HepG2 (cell line): Measurements from ENCODE around the gene VWCE. TPM values are rescaled to one million over a fixed set of nuclear protein-coding genes. Genes with fewer than 3 reads are reported as not detected.

Source experiments
- ARID2 ChIP-seq: sonication (generic); formaldehyde crosslinking; IDR thresholded peaks from 2 replicates; pipeline ENCODE4 v1.8.1; 2022; ENCODE audit warnings: mild to moderate bottlenecking, missing genetic modification reagents, borderline replicate concordance
- ATF7 ChIP-seq, 2 experiments: fragments of 450-650 bp in 1 of 2; sonication (generic) in 1 of 2; formaldehyde crosslinking in 1 of 2; IDR thresholded peaks; 2 replicates each; pipeline versions ENCODE4 v1.4.0 to v1.6.1; 2016 to 2020; ENCODE audit warnings: antibody characterized with exemption in 1 of 2, mild to moderate bottlenecking in 1 of 2, missing genetic modification reagents in 1 of 2
- EEA1 ChIP-seq: sonication (generic); formaldehyde crosslinking; IDR thresholded peaks from 2 replicates; pipeline ENCODE4 v1.5.1; 2020; ENCODE audit warnings: mild to moderate bottlenecking, missing genetic modification reagents, borderline replicate concordance
- KDM3A ChIP-seq: IDR thresholded peaks from 2 replicates; pipeline ENCODE4 v1.6.1; 2018; ENCODE audit warnings: low read depth, missing compliant biosample characterization
- MXD4 ChIP-seq: IDR thresholded peaks from 2 replicates; pipeline ENCODE4 v1.6.1; 2016; ENCODE audit warnings: mild to moderate bottlenecking, missing biosample characterization, missing genetic modification reagents
- NFE2 ChIP-seq: sonication (generic); formaldehyde crosslinking; IDR thresholded peaks from 2 replicates; pipeline ENCODE4 v1.4.0; 2020; ENCODE audit warnings: missing genetic modification reagents
- NFE2L2 ChIP-seq: fragments of 150-350 bp; IDR thresholded peaks from 2 replicates; pipeline ENCODE4 v1.6.1; 2014; ENCODE audit warnings: low read length
- RCOR2 ChIP-seq: IDR thresholded peaks from 2 replicates; pipeline ENCODE4 v1.6.1; 2016; ENCODE audit warnings: missing biosample characterization, missing genetic modification reagents
- WIZ ChIP-seq: sonication (generic); formaldehyde crosslinking; IDR thresholded peaks from 2 replicates; pipeline ENCODE4 v1.5.1; 2020; ENCODE audit warnings: mild to moderate bottlenecking, missing genetic modification reagents
- YEATS4 ChIP-seq: sonication (generic); formaldehyde crosslinking; IDR thresholded peaks from 2 replicates; pipeline ENCODE4 v1.4.0; 2020; ENCODE audit warnings: missing genetic modification reagents, borderline replicate concordance
- ZKSCAN1 ChIP-seq: fragments of 150-350 bp; IDR thresholded peaks from 2 replicates; pipeline ENCODE4 v1.6.1; 2014; ENCODE audit warnings: low read length
- ZNF672 ChIP-seq: sonication (generic); formaldehyde crosslinking; IDR thresholded peaks from 2 replicates; pipeline ENCODE4 v1.8.1; 2022; ENCODE audit warnings: missing genetic modification reagents
- ZNF678 ChIP-seq: sonication (generic); formaldehyde crosslinking; IDR thresholded peaks from 2 replicates; pipeline ENCODE4 v1.4.0; 2020; ENCODE audit warnings: mild to moderate bottlenecking, missing genetic modification reagents
- ZNF780A ChIP-seq: sonication (generic); formaldehyde crosslinking; IDR thresholded peaks from 2 replicates; pipeline ENCODE4 v1.8.0; 2022; ENCODE audit warnings: mild to moderate bottlenecking, missing genetic modification reagents, moderate library complexity
- ZNF788 ChIP-seq: sonication (generic); formaldehyde crosslinking; IDR thresholded peaks from 2 replicates; pipeline ENCODE4 v1.5.0; 2020; ENCODE audit warnings: mild to moderate bottlenecking, missing genetic modification reagents, borderline replicate concordance
- ZSCAN20 ChIP-seq: sonication (generic); formaldehyde crosslinking; IDR thresholded peaks from 2 replicates; pipeline ENCODE4 v1.4.0; 2020; ENCODE audit warnings: missing genetic modification reagents, mild to moderate bottlenecking, borderline replicate concordance
- polyA plus RNA-seq, 8 experiments: library from polyadenylated mRNA; depleted of rRNA in 3 of 8; stranded (reverse) in 7 of 8; unstranded in 1 of 8; fragments of >200 nt; fragmentation: Illumina TruSeq in 4 of 8; extraction: Trizol in 4 of 8; gene quantifications; 2 replicates each; pipeline versions ENCODE4 v1.2.1 to v1.2.3, GENCODE V29; 2011 to 2016; ENCODE audit warnings: low read depth in 4 of 8, missing spikeins in 1 of 8, mixed read lengths in 1 of 8; ENCODE audit not compliant: insufficient read depth in 1 of 8
- total RNA-seq, 5 experiments: library from RNA; depleted of rRNA; stranded (reverse); fragments of >200 nt; fragmentation: Illumina TruSeq; extraction: Trizol; gene quantifications; 2 replicates each; pipeline ENCODE4 v1.2.3, GENCODE V29; 2016; ENCODE audit warnings: low read depth in 1 of 5
- TF ChIP-seq, protein P1 (sequence below): sonication (generic); formaldehyde crosslinking; IDR thresholded peaks from 2 replicates; pipeline ENCODE4 v1.5.0; 2020; ENCODE audit warnings: missing genetic modification reagents
- TF ChIP-seq, protein P2 (sequence below): IDR thresholded peaks from 2 replicates; pipeline ENCODE4 v1.4.0; 2020; ENCODE audit warnings: mild to moderate bottlenecking, missing genetic modification reagents
- TF ChIP-seq, protein P3 (sequence below): fragments of 450-650 bp; IDR thresholded peaks from 2 replicates; pipeline ENCODE4 v1.6.1; 2017
- TF ChIP-seq, protein P4 (sequence below): sonication (generic); formaldehyde crosslinking; IDR thresholded peaks from 2 replicates; pipeline ENCODE4 v1.4.0; 2020; ENCODE audit warnings: mild to moderate bottlenecking, missing genetic modification reagents
- TF ChIP-seq, protein P5 (sequence below): sonication (generic); formaldehyde crosslinking; IDR thresholded peaks from 2 replicates; pipeline ENCODE4 v1.4.0; 2020; ENCODE audit warnings: mild to moderate bottlenecking, missing genetic modification reagents

VWCE gene
- total and polyA plus RNA-seq, 2 of the 13 experiments (the other 11 are each of a cell fraction or from before 2014, with no cell fraction given), result 27.6 to 58.3 TPM

DNA sequence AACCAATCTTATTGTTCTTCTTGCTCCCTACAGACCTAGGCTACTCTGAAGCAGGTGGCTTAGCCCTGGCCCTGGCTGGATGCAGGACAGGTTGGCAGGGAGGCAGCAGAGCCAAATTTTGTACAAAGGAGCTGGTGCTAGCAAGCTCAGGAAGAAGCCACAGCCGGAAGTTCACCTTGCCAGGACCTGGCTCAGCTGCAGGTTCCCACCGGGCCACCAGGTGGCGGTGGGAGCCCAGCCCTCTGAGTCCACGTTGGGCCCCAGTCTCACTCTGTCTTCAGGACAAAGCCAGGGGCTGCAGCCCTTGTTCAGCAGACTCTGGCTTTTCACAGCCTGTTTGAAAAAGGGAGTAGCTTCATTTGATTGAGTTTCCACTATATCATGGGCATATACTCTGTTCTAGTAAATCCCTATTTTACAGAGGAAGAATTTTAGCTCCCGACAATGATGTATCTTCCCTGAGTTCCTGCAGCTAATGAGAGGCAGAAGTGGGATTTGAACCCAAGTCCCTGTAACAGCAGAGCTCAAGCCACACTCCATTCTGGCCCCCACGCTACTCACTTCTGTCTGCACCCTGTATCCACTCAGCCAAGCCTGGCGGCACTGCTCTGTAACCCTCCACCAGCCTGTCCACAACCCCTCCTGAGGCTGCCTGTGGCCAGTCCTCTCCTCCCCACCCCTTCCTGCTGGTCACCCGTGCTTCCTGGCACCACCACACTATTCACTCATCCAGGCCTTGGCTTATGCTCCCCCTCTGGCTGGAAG is 41.2 kb upstream of the VWCE start (continued):
- TF ChIP-seq YEATS4 (no peak), KDM3A (CRISPR knock-in tag) (0 out of 2 replicates have a peak, but pooled peaks have one; percentile 71), ZSCAN20 (no peak), EEA1 (CRISPR knock-in tag) (no peak), ARID2 (no peak), NFE2 (CRISPR knock-in tag) (no peak), ZNF780A (CRISPR knock-in tag) (no peak), ZNF788 (CRISPR knock-in tag) (peak; percentile 69; the same call in 1 of the 2 replicates), ATF7 (IDR thresholded peaks at IDR 0.05) (no peak), ATF7 (CRISPR knock-in tag; IDR thresholded peaks at IDR 0.05) (no peak), ZKSCAN1 (no peak), WIZ (CRISPR knock-in tag) (no peak), ZNF678 (CRISPR knock-in tag) (no peak), ZNF672 (CRISPR knock-in tag) (no peak), RCOR2 (no peak), MXD4 (CRISPR knock-in tag) (0 out of 2 replicates have a peak, but pooled peaks have one; percentile 68), NFE2L2 (no peak)
- TF ChIP-seq, protein P1, sequence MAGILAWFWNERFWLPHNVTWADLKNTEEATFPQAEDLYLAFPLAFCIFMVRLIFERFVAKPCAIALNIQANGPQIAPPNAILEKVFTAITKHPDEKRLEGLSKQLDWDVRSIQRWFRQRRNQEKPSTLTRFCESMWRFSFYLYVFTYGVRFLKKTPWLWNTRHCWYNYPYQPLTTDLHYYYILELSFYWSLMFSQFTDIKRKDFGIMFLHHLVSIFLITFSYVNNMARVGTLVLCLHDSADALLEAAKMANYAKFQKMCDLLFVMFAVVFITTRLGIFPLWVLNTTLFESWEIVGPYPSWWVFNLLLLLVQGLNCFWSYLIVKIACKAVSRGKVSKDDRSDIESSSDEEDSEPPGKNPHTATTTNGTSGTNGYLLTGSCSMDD, result no peak
- TF ChIP-seq, protein P2, sequence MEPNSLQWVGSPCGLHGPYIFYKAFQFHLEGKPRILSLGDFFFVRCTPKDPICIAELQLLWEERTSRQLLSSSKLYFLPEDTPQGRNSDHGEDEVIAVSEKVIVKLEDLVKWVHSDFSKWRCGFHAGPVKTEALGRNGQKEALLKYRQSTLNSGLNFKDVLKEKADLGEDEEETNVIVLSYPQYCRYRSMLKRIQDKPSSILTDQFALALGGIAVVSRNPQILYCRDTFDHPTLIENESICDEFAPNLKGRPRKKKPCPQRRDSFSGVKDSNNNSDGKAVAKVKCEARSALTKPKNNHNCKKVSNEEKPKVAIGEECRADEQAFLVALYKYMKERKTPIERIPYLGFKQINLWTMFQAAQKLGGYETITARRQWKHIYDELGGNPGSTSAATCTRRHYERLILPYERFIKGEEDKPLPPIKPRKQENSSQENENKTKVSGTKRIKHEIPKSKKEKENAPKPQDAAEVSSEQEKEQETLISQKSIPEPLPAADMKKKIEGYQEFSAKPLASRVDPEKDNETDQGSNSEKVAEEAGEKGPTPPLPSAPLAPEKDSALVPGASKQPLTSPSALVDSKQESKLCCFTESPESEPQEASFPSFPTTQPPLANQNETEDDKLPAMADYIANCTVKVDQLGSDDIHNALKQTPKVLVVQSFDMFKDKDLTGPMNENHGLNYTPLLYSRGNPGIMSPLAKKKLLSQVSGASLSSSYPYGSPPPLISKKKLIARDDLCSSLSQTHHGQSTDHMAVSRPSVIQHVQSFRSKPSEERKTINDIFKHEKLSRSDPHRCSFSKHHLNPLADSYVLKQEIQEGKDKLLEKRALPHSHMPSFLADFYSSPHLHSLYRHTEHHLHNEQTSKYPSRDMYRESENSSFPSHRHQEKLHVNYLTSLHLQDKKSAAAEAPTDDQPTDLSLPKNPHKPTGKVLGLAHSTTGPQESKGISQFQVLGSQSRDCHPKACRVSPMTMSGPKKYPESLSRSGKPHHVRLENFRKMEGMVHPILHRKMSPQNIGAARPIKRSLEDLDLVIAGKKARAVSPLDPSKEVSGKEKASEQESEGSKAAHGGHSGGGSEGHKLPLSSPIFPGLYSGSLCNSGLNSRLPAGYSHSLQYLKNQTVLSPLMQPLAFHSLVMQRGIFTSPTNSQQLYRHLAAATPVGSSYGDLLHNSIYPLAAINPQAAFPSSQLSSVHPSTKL (CRISPR knock-in tag), result peak; percentile 27; the same call in 1 of the 2 replicates
- TF ChIP-seq, protein P3, sequence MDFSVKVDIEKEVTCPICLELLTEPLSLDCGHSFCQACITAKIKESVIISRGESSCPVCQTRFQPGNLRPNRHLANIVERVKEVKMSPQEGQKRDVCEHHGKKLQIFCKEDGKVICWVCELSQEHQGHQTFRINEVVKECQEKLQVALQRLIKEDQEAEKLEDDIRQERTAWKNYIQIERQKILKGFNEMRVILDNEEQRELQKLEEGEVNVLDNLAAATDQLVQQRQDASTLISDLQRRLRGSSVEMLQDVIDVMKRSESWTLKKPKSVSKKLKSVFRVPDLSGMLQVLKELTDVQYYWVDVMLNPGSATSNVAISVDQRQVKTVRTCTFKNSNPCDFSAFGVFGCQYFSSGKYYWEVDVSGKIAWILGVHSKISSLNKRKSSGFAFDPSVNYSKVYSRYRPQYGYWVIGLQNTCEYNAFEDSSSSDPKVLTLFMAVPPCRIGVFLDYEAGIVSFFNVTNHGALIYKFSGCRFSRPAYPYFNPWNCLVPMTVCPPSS, result no peak
- TF ChIP-seq, protein P4, sequence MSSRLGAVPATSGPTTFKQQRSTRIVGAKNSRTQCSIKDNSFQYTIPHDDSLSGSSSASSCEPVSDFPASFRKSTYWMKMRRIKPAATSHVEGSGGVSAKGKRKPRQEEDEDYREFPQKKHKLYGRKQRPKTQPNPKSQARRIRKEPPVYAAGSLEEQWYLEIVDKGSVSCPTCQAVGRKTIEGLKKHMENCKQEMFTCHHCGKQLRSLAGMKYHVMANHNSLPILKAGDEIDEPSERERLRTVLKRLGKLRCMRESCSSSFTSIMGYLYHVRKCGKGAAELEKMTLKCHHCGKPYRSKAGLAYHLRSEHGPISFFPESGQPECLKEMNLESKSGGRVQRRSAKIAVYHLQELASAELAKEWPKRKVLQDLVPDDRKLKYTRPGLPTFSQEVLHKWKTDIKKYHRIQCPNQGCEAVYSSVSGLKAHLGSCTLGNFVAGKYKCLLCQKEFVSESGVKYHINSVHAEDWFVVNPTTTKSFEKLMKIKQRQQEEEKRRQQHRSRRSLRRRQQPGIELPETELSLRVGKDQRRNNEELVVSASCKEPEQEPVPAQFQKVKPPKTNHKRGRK (CRISPR knock-in tag), result no peak
- TF ChIP-seq, protein P5, sequence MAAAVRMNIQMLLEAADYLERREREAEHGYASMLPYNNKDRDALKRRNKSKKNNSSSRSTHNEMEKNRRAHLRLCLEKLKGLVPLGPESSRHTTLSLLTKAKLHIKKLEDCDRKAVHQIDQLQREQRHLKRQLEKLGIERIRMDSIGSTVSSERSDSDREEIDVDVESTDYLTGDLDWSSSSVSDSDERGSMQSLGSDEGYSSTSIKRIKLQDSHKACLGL (CRISPR knock-in tag), result no peak
